ENCODE results near the gene RASA4.
"Not testable (repeated sequence)": the region's sequence is repeated elsewhere in the genome, so short reads cannot be mapped to it uniquely, and the experiment has no call there.

The RASA4 gene

GRCh38 chr7:102604431-102605145, 12.0 kb downstream of the RASA4 start:
- not testable (repeated sequence) for H3K27me3 ChIP-seq (ENCODE audit: control insufficient read depth in 1 of 2, insufficient read depth in 2 of 2, low read length in 2 of 2); H3K4me1 ChIP-seq (ENCODE audit: control insufficient read depth, insufficient read depth, low read length); H3K36me3 ChIP-seq (ENCODE audit: control insufficient read depth in 2 of 2, insufficient read depth in 2 of 2, low read length in 2 of 2)

GRCh38 chr7:102602317-102602716, 14.2 kb downstream of the RASA4 start:
- not testable (repeated sequence) for H3K27ac ChIP-seq (ENCODE audit: low read length); H3K9ac ChIP-seq (ENCODE audit: low read length in 2 of 2); H3K9me3 ChIP-seq (ENCODE audit: control insufficient read depth in 2 of 2, low read length in 2 of 2); H3K36me3 ChIP-seq (ENCODE audit: control insufficient read depth in 2 of 2, insufficient read depth in 2 of 2, low read length in 2 of 2); H3K4me1 ChIP-seq (ENCODE audit: control insufficient read depth, insufficient read depth, low read length); H3K4me3 ChIP-seq (ENCODE audit: low read length in 2 of 2); H3K27me3 ChIP-seq (ENCODE audit: control insufficient read depth in 1 of 2, insufficient read depth in 2 of 2, low read length in 2 of 2)

More at GRCh38 chr7:102604431-102605145, 12.0 kb downstream of the RASA4 start:
- H3K27ac ChIP-seq (ENCODE audit: low read length); H3K9ac ChIP-seq (ENCODE audit: low read length in 2 of 2); H3K9me3 ChIP-seq (ENCODE audit: control insufficient read depth in 2 of 2, low read length in 2 of 2); H3K4me3 ChIP-seq (ENCODE audit: low read length in 2 of 2): not testable (repeated sequence)

DNA sequence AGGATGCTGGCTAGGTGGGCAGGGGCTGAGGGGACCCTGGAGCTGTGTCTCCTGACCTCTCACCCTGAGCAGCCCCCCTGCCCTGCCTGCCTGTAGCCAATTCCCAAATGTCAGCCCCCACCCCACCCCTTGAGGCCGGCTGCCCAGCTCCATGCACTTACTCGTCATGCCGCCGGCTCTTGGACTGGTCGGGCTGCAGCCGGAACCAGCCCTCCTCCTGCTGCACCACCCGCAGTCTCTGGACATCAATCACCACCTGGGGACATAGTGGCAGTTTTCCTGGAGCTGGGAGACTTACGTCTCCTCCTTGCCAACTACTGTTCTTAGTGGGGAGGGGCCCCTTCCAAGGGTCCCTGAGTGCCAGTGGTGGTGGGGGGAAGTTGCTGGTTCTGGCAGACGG, 16.9 kb downstream of the RASA4 start:
- H3K9ac ChIP-seq (ENCODE audit: low read length in 2 of 2); H3K27me3 ChIP-seq (ENCODE audit: control insufficient read depth in 1 of 2, insufficient read depth in 2 of 2, low read length in 2 of 2); H3K4me1 ChIP-seq (ENCODE audit: control insufficient read depth, insufficient read depth, low read length); H3K9me3 ChIP-seq (ENCODE audit: control insufficient read depth in 2 of 2, low read length in 2 of 2); H3K4me3 ChIP-seq (ENCODE audit: low read length in 2 of 2); H3K27ac ChIP-seq (ENCODE audit: low read length); H3K36me3 ChIP-seq (ENCODE audit: control insufficient read depth in 2 of 2, insufficient read depth in 2 of 2, low read length in 2 of 2): not testable (repeated sequence)

DNA sequence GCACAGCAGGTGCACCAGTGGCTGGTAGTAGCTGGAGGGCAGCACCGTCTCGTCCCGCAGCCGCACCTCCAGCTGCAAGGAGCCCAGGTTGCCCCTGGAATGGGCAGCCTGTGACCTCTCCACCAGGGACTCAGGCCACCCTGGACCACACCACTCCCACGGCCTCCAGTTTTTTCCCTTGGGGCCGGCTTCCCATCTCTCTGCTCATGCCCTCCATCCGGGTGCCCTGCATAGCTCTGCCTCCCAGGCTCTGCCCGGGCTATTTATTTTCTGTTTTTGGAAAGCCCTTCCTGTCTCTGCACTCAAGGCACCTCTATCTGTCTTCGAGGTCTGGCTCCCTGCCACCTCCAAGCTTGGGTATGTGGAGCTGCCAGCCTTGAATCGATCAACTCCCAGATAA, 20.5 kb downstream of the RASA4 start:
- H3K27me3 ChIP-seq (ENCODE audit: control insufficient read depth in 1 of 2, insufficient read depth in 2 of 2, low read length in 2 of 2); H3K4me3 ChIP-seq (ENCODE audit: low read length in 2 of 2); H3K36me3 ChIP-seq (ENCODE audit: control insufficient read depth in 2 of 2, insufficient read depth in 2 of 2, low read length in 2 of 2); H3K9ac ChIP-seq (ENCODE audit: low read length in 2 of 2); H3K27ac ChIP-seq (ENCODE audit: low read length); H3K9me3 ChIP-seq (ENCODE audit: control insufficient read depth in 2 of 2, low read length in 2 of 2); H3K4me1 ChIP-seq (ENCODE audit: control insufficient read depth, insufficient read depth, low read length): not testable (repeated sequence)

- not testable (repeated sequence) for H3K36me3 ChIP-seq (ENCODE audit: control insufficient read depth in 2 of 2, insufficient read depth in 2 of 2, low read length in 2 of 2); H3K27ac ChIP-seq (ENCODE audit: low read length); H3K4me1 ChIP-seq (ENCODE audit: control insufficient read depth, insufficient read depth, low read length); H3K27me3 ChIP-seq (ENCODE audit: control insufficient read depth in 1 of 2, insufficient read depth in 2 of 2, low read length in 2 of 2); H3K9me3 ChIP-seq (ENCODE audit: control insufficient read depth in 2 of 2, low read length in 2 of 2); H3K9ac ChIP-seq (ENCODE audit: low read length in 2 of 2); H3K4me3 ChIP-seq (ENCODE audit: low read length in 2 of 2)
Measured at GRCh38 chr7:102593637-102594334, 22.8 kb downstream of the RASA4 start.

GRCh38 chr7:102592477-102593019, 24.0 kb downstream of the RASA4 start:
- not testable (repeated sequence) for H3K36me3 ChIP-seq (ENCODE audit: control insufficient read depth in 2 of 2, insufficient read depth in 2 of 2, low read length in 2 of 2); H3K4me3 ChIP-seq (ENCODE audit: low read length in 2 of 2); H3K27me3 ChIP-seq (ENCODE audit: control insufficient read depth in 1 of 2, insufficient read depth in 2 of 2, low read length in 2 of 2); H3K9me3 ChIP-seq (ENCODE audit: control insufficient read depth in 2 of 2, low read length in 2 of 2); H3K9ac ChIP-seq (ENCODE audit: low read length in 2 of 2); H3K4me1 ChIP-seq (ENCODE audit: control insufficient read depth, insufficient read depth, low read length); H3K27ac ChIP-seq (ENCODE audit: low read length)

- not testable (repeated sequence) for H3K4me1 ChIP-seq (ENCODE audit: control insufficient read depth, insufficient read depth, low read length); H3K27me3 ChIP-seq (ENCODE audit: control insufficient read depth in 1 of 2, insufficient read depth in 2 of 2, low read length in 2 of 2); H3K9ac ChIP-seq (ENCODE audit: low read length in 2 of 2); H3K9me3 ChIP-seq (ENCODE audit: control insufficient read depth in 2 of 2, low read length in 2 of 2); H3K4me3 ChIP-seq (ENCODE audit: low read length in 2 of 2); H3K36me3 ChIP-seq (ENCODE audit: control insufficient read depth in 2 of 2, insufficient read depth in 2 of 2, low read length in 2 of 2); H3K27ac ChIP-seq (ENCODE audit: low read length)
Measured at GRCh38 chr7:102589857-102590256, 26.7 kb downstream of the RASA4 start.

GRCh38 chr7:102583495-102583894, 33.1 kb downstream of the RASA4 start:
- not testable (repeated sequence) for H3K27me3 ChIP-seq (ENCODE audit: control insufficient read depth in 1 of 2, insufficient read depth in 2 of 2, low read length in 2 of 2); H3K9me3 ChIP-seq (ENCODE audit: control insufficient read depth in 2 of 2, low read length in 2 of 2); H3K4me3 ChIP-seq (ENCODE audit: low read length in 2 of 2); H3K27ac ChIP-seq (ENCODE audit: low read length); H3K9ac ChIP-seq (ENCODE audit: low read length in 2 of 2); H3K4me1 ChIP-seq (ENCODE audit: control insufficient read depth, insufficient read depth, low read length); H3K36me3 ChIP-seq (ENCODE audit: control insufficient read depth in 2 of 2, insufficient read depth in 2 of 2, low read length in 2 of 2)

- H3K27ac ChIP-seq (ENCODE audit: low read length); H3K4me1 ChIP-seq (ENCODE audit: control insufficient read depth, insufficient read depth, low read length); H3K27me3 ChIP-seq (ENCODE audit: control insufficient read depth in 1 of 2, insufficient read depth in 2 of 2, low read length in 2 of 2); H3K9ac ChIP-seq (ENCODE audit: low read length in 2 of 2); H3K9me3 ChIP-seq (ENCODE audit: control insufficient read depth in 2 of 2, low read length in 2 of 2); H3K4me3 ChIP-seq (ENCODE audit: low read length in 2 of 2); H3K36me3 ChIP-seq (ENCODE audit: control insufficient read depth in 2 of 2, insufficient read depth in 2 of 2, low read length in 2 of 2): not testable (repeated sequence)
Measured at GRCh38 chr7:102581722-102582121, 34.8 kb downstream of the RASA4 start.

DNA sequence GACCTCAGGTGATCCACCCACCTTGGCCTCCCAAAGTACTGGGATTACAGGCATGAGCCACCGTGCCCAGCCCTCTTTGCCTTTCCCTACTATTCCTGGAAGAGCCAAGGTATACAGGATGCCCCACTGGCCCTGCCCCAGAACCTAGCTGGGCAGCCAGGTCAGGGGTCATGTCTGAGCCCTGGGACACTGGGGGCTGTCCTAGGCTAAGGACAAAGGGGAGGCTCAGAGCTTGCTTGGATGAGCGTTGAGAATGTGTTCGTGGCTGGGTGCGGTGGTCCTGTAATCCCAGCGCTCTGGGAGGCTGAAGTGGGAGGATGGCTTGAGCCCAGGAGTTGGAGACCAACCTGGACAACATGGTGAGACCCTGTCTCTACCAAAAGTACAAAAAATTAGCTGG, 38.1 kb downstream of the RASA4 start:
- H3K27me3 ChIP-seq (ENCODE audit: control insufficient read depth in 1 of 2, insufficient read depth in 2 of 2, low read length in 2 of 2); H3K4me1 ChIP-seq (ENCODE audit: control insufficient read depth, insufficient read depth, low read length); H3K9me3 ChIP-seq (ENCODE audit: control insufficient read depth in 2 of 2, low read length in 2 of 2); H3K27ac ChIP-seq (ENCODE audit: low read length); H3K4me3 ChIP-seq (ENCODE audit: low read length in 2 of 2); H3K36me3 ChIP-seq (ENCODE audit: control insufficient read depth in 2 of 2, insufficient read depth in 2 of 2, low read length in 2 of 2); H3K9ac ChIP-seq (ENCODE audit: low read length in 2 of 2): not testable (repeated sequence)

Data from stomach smooth muscle (tissue), 2 donors.